SK-N-SH (cell line): ENCODE results near the gene ARHGEF19. TPM values are rescaled to one million over a fixed set of nuclear protein-coding genes. Genes with fewer than 3 reads are reported as not detected.
A peak's percentile ranks its signal among the peaks of the same experiment; 100 is the strongest.

ENCODE experiments used
- CTCF ChIA-PET: fragments of 300-600, 350-600 bp; formaldehyde crosslinking; extraction: SDS; loops from one replicate; lab custom pipeline; 2021; lab: Yijun Ruan, JAX
- POLR2A ChIA-PET: fragments of 350-600 bp; sonication (Branson Sonifier 250); formaldehyde crosslinking; extraction: SDS; loops from one replicate; lab custom pipeline; 2020; ENCODE audit warnings: antibody characterized with exemption, inconsistent platforms; lab: Yijun Ruan, JAX
- DNase-seq: peaks from one replicate; pipeline ENCODE4 v3.0.0; 2012
- H2AFZ ChIP-seq: fragments of 200-600 bp; sonication (generic); 2 replicates; pipeline ENCODE4 v1.8.1; 2016; ENCODE audit warnings: antibody characterized with exemption, mild to moderate bottlenecking, low read depth
- H3F3A ChIP-seq: fragments of 200-600 bp; sonication (generic); replicated peaks from 2 replicates; pipeline ENCODE3; 2016; ENCODE audit warnings: antibody characterized with exemption, mild to moderate bottlenecking; ENCODE audit not compliant: insufficient read depth
- H3K27ac ChIP-seq, 2 experiments: fragments of 200-500 bp in 1 of 2; fragments of 200-600 bp in 1 of 2; sonication (Bioruptor generic) in 1 of 2; sonication (generic), shearing (Covaris generic) in 1 of 2; 2 replicates each; pipeline versions ENCODE4 v1.5.1 to v1.6.1; 2014 to 2016; ENCODE audit warnings: low read depth in 2 of 2, inconsistent platforms in 1 of 2, low read length in 1 of 2, mild to moderate bottlenecking in 1 of 2, mixed read lengths in 1 of 2
- H3K27me3 ChIP-seq: fragments of 200-600 bp; sonication (generic), shearing (Covaris generic); 2 replicates; pipeline ENCODE4 v1.6.1; 2016; ENCODE audit warnings: mixed run types; ENCODE audit not compliant: insufficient read depth
- H3K36me3 ChIP-seq, 2 experiments: fragments of 200-500 bp in 1 of 2; fragments of 200-600 bp in 1 of 2; sonication (Bioruptor generic) in 1 of 2; sonication (generic) in 1 of 2; replicated peaks in 1 of 2; 2 replicates each; pipeline versions ENCODE3 to v1.5.1; 2014 to 2016; ENCODE audit warnings: low read length in 1 of 2, mild to moderate bottlenecking in 1 of 2; ENCODE audit not compliant: insufficient read depth in 2 of 2, control insufficient read depth in 1 of 2
- H3K4me1 ChIP-seq, 2 experiments: fragments of 200-500 bp in 1 of 2; fragments of 200-600 bp in 1 of 2; sonication (Bioruptor generic) in 1 of 2; sonication (generic), shearing (Covaris generic) in 1 of 2; 2 replicates each; pipeline versions ENCODE4 v1.5.1 to v1.6.1; 2014 to 2016; ENCODE audit warnings: low read depth in 1 of 2, low read length in 1 of 2, mixed run types in 1 of 2; ENCODE audit not compliant: insufficient read depth in 2 of 2, control insufficient read depth in 1 of 2
- H3K4me2 ChIP-seq: fragments of 200-600 bp; sonication (generic), shearing (Covaris generic); 2 replicates; pipeline ENCODE4 v1.6.1; 2017; ENCODE audit warnings: mixed run types
- H3K4me3 ChIP-seq, 2 experiments: fragments of 200-500 bp in 1 of 2; fragments of 200-600 bp in 1 of 2; sonication (Bioruptor generic) in 1 of 2; sonication (generic), shearing (Covaris generic) in 1 of 2; 2 replicates each; pipeline versions ENCODE4 v1.5.1 to v1.8.1; 2014 to 2016; ENCODE audit warnings: low read depth in 2 of 2, inconsistent platforms in 1 of 2, low read length in 1 of 2, mild to moderate bottlenecking in 1 of 2, mixed read lengths in 1 of 2, moderate library complexity in 1 of 2
- H3K79me2 ChIP-seq: fragments of 200-600 bp; sonication (generic); 2 replicates; pipeline ENCODE4 v1.8.1; 2017; ENCODE audit warnings: mild to moderate bottlenecking; ENCODE audit not compliant: insufficient read depth
- H3K9ac ChIP-seq: fragments of 200-600 bp; sonication (generic); 2 replicates; pipeline ENCODE4 v1.6.1; 2017; ENCODE audit warnings: mixed run types
- H3K9me2 ChIP-seq: fragments of 200-600 bp; sonication (generic); 2 replicates; pipeline ENCODE4 v1.6.1; 2017; ENCODE audit warnings: mixed run types
- H3K9me3 ChIP-seq: fragments of 200-600 bp; sonication (generic); 2 replicates; pipeline ENCODE4 v1.6.1; 2017; ENCODE audit warnings: mixed run types, mild to moderate bottlenecking, moderate library complexity
- H4K20me1 ChIP-seq: fragments of 200-600 bp; sonication (generic); 2 replicates; pipeline ENCODE4 v1.6.1; 2017; ENCODE audit warnings: mild to moderate bottlenecking, mixed run types; ENCODE audit not compliant: insufficient read depth
- CTCF ChIP-seq: fragments of 200-600 bp; sonication (generic); IDR thresholded peaks from 2 replicates; pipeline ENCODE4 v1.6.1; 2017; ENCODE audit warnings: antibody characterized with exemption, mild to moderate bottlenecking, moderate library complexity
- ELF1 ChIP-seq: IDR thresholded peaks from 2 replicates; pipeline ENCODE4 v1.4.0; 2012
- EP300 ChIP-seq, 2 experiments: IDR thresholded peaks; 2 replicates each; pipeline versions ENCODE4 v1.4.0 to v1.6.1; 2012; ENCODE audit warnings: borderline replicate concordance in 1 of 2, low read depth in 1 of 2, low read length in 1 of 2
- EZH2phosphoT487 ChIP-seq: fragments of 200-600 bp; sonication (generic); IDR thresholded peaks from 2 replicates; pipeline ENCODE4 v1.6.1; 2017; ENCODE audit warnings: low read depth, mixed run types, mild to moderate bottlenecking, antibody characterized with exemption, moderate library complexity, borderline replicate concordance
- FOSL2 ChIP-seq: IDR thresholded peaks from 2 replicates; pipeline ENCODE4 v1.4.0; 2012; ENCODE audit warnings: low read depth, mild to moderate bottlenecking, moderate library complexity, borderline replicate concordance
- IRF3 ChIP-seq: fragments of 150-350 bp; IDR thresholded peaks from 2 replicates; pipeline ENCODE4 v1.6.1; 2016; ENCODE audit warnings: mild to moderate bottlenecking, low read depth, low read length
- JUND ChIP-seq: IDR thresholded peaks from 2 replicates; pipeline ENCODE4 v1.4.0; 2012
- MAX ChIP-seq: IDR thresholded peaks from 2 replicates; pipeline ENCODE4 v1.4.0; 2012; ENCODE audit warnings: low read depth
- MEF2A ChIP-seq: IDR thresholded peaks from 2 replicates; pipeline ENCODE4 v1.4.0; 2012; ENCODE audit warnings: low read depth, borderline replicate concordance
- NFIC ChIP-seq: IDR thresholded peaks from 2 replicates; pipeline ENCODE4 v1.4.0; 2012; ENCODE audit warnings: borderline replicate concordance
- NRF1 ChIP-seq: IDR thresholded peaks from 2 replicates; pipeline ENCODE4 v1.6.1; 2012; ENCODE audit warnings: low read depth, mild to moderate bottlenecking, low read length
- PBX3 ChIP-seq: IDR thresholded peaks from 2 replicates; pipeline ENCODE4; 2012
- RAD21 ChIP-seq: IDR thresholded peaks from 2 replicates; pipeline ENCODE4 v1.6.1; 2012; ENCODE audit warnings: mild to moderate bottlenecking, low read length
- RFX5 ChIP-seq: IDR thresholded peaks from 2 replicates; pipeline ENCODE4 v1.6.1; 2012; ENCODE audit warnings: mild to moderate bottlenecking, improper control_type of control experiment, low read length
- TAF1 ChIP-seq: IDR thresholded peaks from 2 replicates; pipeline ENCODE4 v1.6.1; 2012; ENCODE audit warnings: low read depth, mild to moderate bottlenecking, low read length, moderate library complexity, borderline replicate concordance
- TCF12 ChIP-seq: IDR thresholded peaks from 2 replicates; pipeline ENCODE4 v1.4.0; 2012
- TEAD4 ChIP-seq: IDR thresholded peaks from 2 replicates; pipeline ENCODE4 v1.4.0; 2012; ENCODE audit warnings: mild to moderate bottlenecking, borderline replicate concordance; ENCODE audit not compliant: insufficient read depth
- USF2 ChIP-seq: fragments of 150-350 bp; IDR thresholded peaks from 2 replicates; pipeline ENCODE4 v1.6.1; 2017; ENCODE audit warnings: antibody characterized with exemption, low read length, low read depth, borderline replicate concordance
- WGBS: methylation state at CpG from one replicate; pipeline ENCODE4 v1.1.6; 2017; ENCODE audit warnings: low lambda C conversion rate; 5-methylcytosine and 5-hydroxymethylcytosine counted together
- polyA plus RNA-seq, 3 experiments: library from polyadenylated mRNA; depleted of rRNA; stranded (reverse); fragments of >200 nt; gene quantifications; 2 replicates each; pipeline ENCODE4 v1.2.3, GENCODE V29; 2012

Gene ARHGEF19
- polyA plus RNA-seq, 1 of the 3 experiments (the other 2 are of a cell fraction) = 11.5 TPM

- H4K20me1 ChIP-seq = peaks cover 10% of the 10 kb centered on the region; the same call in 1 of the 2 replicates
- no peaks in the 10 kb centered on the region for H3K9me3 ChIP-seq
Observed at GRCh38 chr1:16151196-16151994, 61.1 kb downstream of the ARHGEF19 start.

More at GRCh38 chr1:16151196-16151994, 61.1 kb downstream of the ARHGEF19 start:
- Histone ChIP-seq H3F3A (peaks cover 34% of the 10 kb centered on the region), H3K4me2 (peak overlapping the region; percentile 98), H3K36me3 (peaks cover 26 to 33% of the 10 kb centered on the region in 2 experiments), H3K27ac (peak overlapping the region; percentile 71 to 75), H3K9ac (peak overlapping the region; percentile 94), H3K9me2 (no peaks in the 10 kb centered on the region), H2AFZ (no peak overlapping the region), H3K79me2 (peaks cover 95% of the 10 kb centered on the region), H3K4me3 (peak overlapping the region in 1 of 2 experiments; percentile 0; a peak in 1 of 4 replicates), H3K4me1 (peaks cover 36 to 59% of the 10 kb centered on the region in 2 experiments; a peak in 3 of 4 replicates), H3K27me3 (no peaks in the 10 kb centered on the region)
- peak; percentile 59 for DNase-seq
- POLR2A ChIA-PET = no interaction called here
- TF ChIP-seq PBX3 (no peak), RFX5 (no peak), TCF12 (peak; percentile 84), JUND (no peak), IRF3 (no peak), CTCF (peak; percentile 18; the same call in 1 of the 2 replicates), NRF1 (no peak), NFIC (peak; percentile 76; the same call in 1 of the 2 replicates), RAD21 (peak; percentile 26; the same call in 1 of the 2 replicates), MEF2A (no peak), TAF1 (no peak), ELF1 (no peak), EZH2phosphoT487 (no peak), USF2 (no peak), EP300 (IDR thresholded peaks at IDR 0.05; ENCODE audit: borderline replicate concordance in 1 of 2, low read depth in 1 of 2, low read length in 1 of 2) (peak in 1 of 2 experiments; percentile 34; a peak in 1 of 4 replicates), FOSL2 (no peak), TEAD4 (no peak), MAX (peak; percentile 62)
- CTCF ChIA-PET = interaction anchor here (1.1 to 8.8 kb wide), 6 partner anchors 10 to 78 kb away, joined by 4 to 125 read pairs (median 6); partner anchors contain the start of gene FAM131C
- WGBS = 31% methylated on average over 4 of the region's 9 CpGs
